Mucosa of descending colon (tissue), 3 donors: Measurements from ENCODE around the gene SPATA12. TPM values are rescaled to one million over a fixed set of nuclear protein-coding genes. Genes with fewer than 3 reads are reported as not detected.

Source experiments
- ATAC-seq: fragments of 200-7000 bp; cut with Tn5 transposase; one replicate; pipeline ENCODE4 v1.9.1; 2020; ENCODE audit warnings: mild to moderate bottlenecking, moderate library complexity
- DNase-seq, 3 donors: peaks; one replicate each; pipeline ENCODE4 v3.0.0-alpha.2; 2020
- H3K36me3 ChIP-seq: fragments of 200-600 bp; one replicate; pipeline ENCODE4 v1.8.0; 2021; ENCODE audit warnings: low read depth, mild to moderate bottlenecking
- H3K4me1 ChIP-seq: fragments of 200-600 bp; one replicate; pipeline ENCODE4 v1.8.0; 2021; ENCODE audit warnings: low read depth, mild to moderate bottlenecking
- H3K4me3 ChIP-seq: fragments of 200-600 bp; one replicate; pipeline ENCODE4 v1.8.0; 2021; ENCODE audit warnings: mild to moderate bottlenecking
- H3K9me3 ChIP-seq: fragments of 200-600 bp; one replicate; pipeline ENCODE4 v1.8.0; 2021; ENCODE audit warnings: mild to moderate bottlenecking
- intact Hi-C, 2 donors: fragments of 100-400 bp; cut with DNase I in 1 of 2; cut with micrococcal nuclease in 1 of 2; formaldehyde crosslinking; loops; one replicate each; pipeline versions ENCODE4 v1.11.0 to v1.11.1; 2022; cut with DNase I, micrococcal nuclease
- total RNA-seq, 3 donors: library from RNA; stranded (reverse); fragmentation: NEBNext Ultra II Directional in 2 of 3; extraction: Animal tissue kit (Norgen Biotek cat#: 25700) in 2 of 3; gene quantifications; one replicate each; pipeline versions ENCODE4 v1.2.1 to v1.2.4, GENCODE V29; 2021 to 2023
- TF ChIP-seq, protein P1 (sequence below): fragments of 200-600 bp; IDR thresholded peaks from one replicate; pipeline ENCODE4 v1.8.0; 2022; ENCODE audit warnings: antibody characterized with exemption, mild to moderate bottlenecking
- donor health status: DM: no; HTN: no; CAD: no; lungs with moderate emphysema.
- donor health status: DM: no; HTN: no; CAD: no.
- donor health status: DM: no; HTN: yes; CAD: no.

SPATA12 gene
- total RNA-seq, 3 donors from 2014 or later, result 0.14 TPM; not detected in 2

GRCh38 chr3:57095363-57095762, 34.9 kb downstream of the SPATA12 start:
- no peaks in the 10 kb centered on the region for H3K36me3 ChIP-seq
- H3K9me3 ChIP-seq, result no peaks in the 10 kb centered on the region
- no peak for ATAC-seq
- no peak overlapping the region for H3K4me3 ChIP-seq
- DNase-seq, result no peak
- H3K4me1 ChIP-seq, result no peaks in the 10 kb centered on the region
- TF ChIP-seq, protein P1, sequence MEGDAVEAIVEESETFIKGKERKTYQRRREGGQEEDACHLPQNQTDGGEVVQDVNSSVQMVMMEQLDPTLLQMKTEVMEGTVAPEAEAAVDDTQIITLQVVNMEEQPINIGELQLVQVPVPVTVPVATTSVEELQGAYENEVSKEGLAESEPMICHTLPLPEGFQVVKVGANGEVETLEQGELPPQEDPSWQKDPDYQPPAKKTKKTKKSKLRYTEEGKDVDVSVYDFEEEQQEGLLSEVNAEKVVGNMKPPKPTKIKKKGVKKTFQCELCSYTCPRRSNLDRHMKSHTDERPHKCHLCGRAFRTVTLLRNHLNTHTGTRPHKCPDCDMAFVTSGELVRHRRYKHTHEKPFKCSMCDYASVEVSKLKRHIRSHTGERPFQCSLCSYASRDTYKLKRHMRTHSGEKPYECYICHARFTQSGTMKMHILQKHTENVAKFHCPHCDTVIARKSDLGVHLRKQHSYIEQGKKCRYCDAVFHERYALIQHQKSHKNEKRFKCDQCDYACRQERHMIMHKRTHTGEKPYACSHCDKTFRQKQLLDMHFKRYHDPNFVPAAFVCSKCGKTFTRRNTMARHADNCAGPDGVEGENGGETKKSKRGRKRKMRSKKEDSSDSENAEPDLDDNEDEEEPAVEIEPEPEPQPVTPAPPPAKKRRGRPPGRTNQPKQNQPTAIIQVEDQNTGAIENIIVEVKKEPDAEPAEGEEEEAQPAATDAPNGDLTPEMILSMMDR, result no peak
- intact Hi-C loops, result no loop called here

- H3K9me3 ChIP-seq, result no peaks in the 10 kb centered on the region
Observed at GRCh38 chr3:57097536-57097935, 37.1 kb downstream of the SPATA12 start.

GRCh38 chr3:57098418-57099310, 38.2 kb downstream of the SPATA12 start:
- TF ChIP-seq, protein P1, result no peak

More at GRCh38 chr3:57097536-57097935, 37.1 kb downstream of the SPATA12 start:
- ATAC-seq, result no peak
- no peak for DNase-seq
- Histone ChIP-seq H3K36me3 (no peaks in the 10 kb centered on the region), H3K4me3 (no peak overlapping the region), H3K4me1 (no peaks in the 10 kb centered on the region)
- TF ChIP-seq, protein P1, result no peak
- intact Hi-C loops, result no loop called here

GRCh38 chr3:57100046-57100695, 39.7 kb downstream of the SPATA12 start:
- TF ChIP-seq, protein P1, result peak; percentile 71
- Histone ChIP-seq H3K9me3 (no peaks in the 10 kb centered on the region), H3K4me1 (no peaks in the 10 kb centered on the region), H3K36me3 (no peaks in the 10 kb centered on the region), H3K4me3 (no peak overlapping the region)
- ATAC-seq (peak; percentile 91), DNase-seq (peak in 1 of 3 donors; percentile 85)
- intact Hi-C loops, result loop anchor here in 1 of 2 donors (10.0 kb wide), 1 partner anchor 65 kb away; the partner anchor contains the start of gene IL17RD

More at GRCh38 chr3:57098418-57099310, 38.2 kb downstream of the SPATA12 start:
- DNase-seq, result no peak
- H3K4me3 ChIP-seq, result no peak overlapping the region
- H3K9me3 ChIP-seq, result no peaks in the 10 kb centered on the region
- ATAC-seq, result no peak
- no peaks in the 10 kb centered on the region for H3K36me3 ChIP-seq
- intact Hi-C loops, result no loop called here
- no peaks in the 10 kb centered on the region for H3K4me1 ChIP-seq

GRCh38 chr3:57105585-57105984, 45.1 kb downstream of the SPATA12 start:
- no peak for ATAC-seq
- no peak for DNase-seq
- TF ChIP-seq, protein P1, result no peak
- Histone ChIP-seq H3K4me1 (no peaks in the 10 kb centered on the region), H3K4me3 (no peak overlapping the region), H3K36me3 (no peaks in the 10 kb centered on the region), H3K9me3 (no peaks in the 10 kb centered on the region)
- intact Hi-C loops, result loop anchor here in 1 of 2 donors (10.0 kb wide), 1 partner anchor 59 kb away; the partner anchor contains the start of gene IL17RD
